Immature natural killer cell (primary cell): Measurements from ENCODE around the gene VPS26B. TPM values are rescaled to one million over a fixed set of nuclear protein-coding genes. Genes with fewer than 3 reads are reported as not detected.
"Not testable (repeated sequence)": the region's sequence is repeated elsewhere in the genome, so short reads cannot be mapped to it uniquely, and the experiment has no call there.

Source experiments
- DNase-seq, 3 donors: peaks; one replicate each; pipeline ENCODE4 v3.0.0; 2022; ENCODE audit warnings: mixed read lengths in 1 of 3
- H3K27ac Mint-ChIP-seq, 6 donors: one replicate each; pipeline ENCODE4 v1.8.0; 2020; ENCODE audit warnings: mixed read lengths in 6 of 6, mild to moderate bottlenecking in 5 of 6, inconsistent platforms in 4 of 6, moderate library complexity in 3 of 6
- H3K27me3 Mint-ChIP-seq, 3 donors: one replicate each; pipeline ENCODE4 v1.8.0; 2020 to 2021; ENCODE audit warnings: low read depth in 3 of 3, mild to moderate bottlenecking in 3 of 3, mixed read lengths in 3 of 3, moderate library complexity in 3 of 3, inconsistent platforms in 1 of 3
- H3K36me3 Mint-ChIP-seq, 3 donors: one replicate each; pipeline ENCODE4 v1.8.0; 2020; ENCODE audit warnings: mixed read lengths in 3 of 3, inconsistent platforms in 2 of 3, mild to moderate bottlenecking in 2 of 3
- H3K4me1 Mint-ChIP-seq, 2 donors: one replicate each; pipeline ENCODE4 v1.8.0; 2020; ENCODE audit warnings: inconsistent platforms in 2 of 2, mild to moderate bottlenecking in 2 of 2, mixed read lengths in 2 of 2, moderate library complexity in 1 of 2
- H3K4me3 Mint-ChIP-seq, 5 donors: one replicate each; pipeline ENCODE4 v1.8.0; 2020; ENCODE audit warnings: mild to moderate bottlenecking in 5 of 5, mixed read lengths in 5 of 5, inconsistent platforms in 3 of 5, moderate library complexity in 3 of 5
- H3K9me3 Mint-ChIP-seq, 6 donors: one replicate each; pipeline ENCODE4 v1.8.0; 2020; ENCODE audit warnings: mild to moderate bottlenecking in 6 of 6, mixed read lengths in 6 of 6, inconsistent platforms in 4 of 6, moderate library complexity in 3 of 6
- polyA plus RNA-seq, 3 donors: library from polyadenylated mRNA; unstranded; fragments of 300-500 nt; fragmentation: Illumina TruSeq; gene quantifications; one replicate each; pipeline ENCODE4 v1.2.3, GENCODE V29; 2021

VPS26B gene
- polyA plus RNA-seq, 3 donors from 2014 or later: 76.2 to 110 (median 78.1) TPM

- peaks cover 7 to 12% (median 10%) of the 10 kb centered on the region in 3 donors for H3K27me3 Mint-ChIP-seq
- H3K36me3 Mint-ChIP-seq: peaks cover 0 to 2% (median 2%) of the 10 kb centered on the region in 3 donors
- no peak overlapping the region for H3K4me3 Mint-ChIP-seq
- H3K9me3 Mint-ChIP-seq: peaks cover 0 to 3% (median 0%) of the 10 kb centered on the region in 6 donors
- H3K4me1 Mint-ChIP-seq: no peaks in the 10 kb centered on the region
- H3K27ac Mint-ChIP-seq: no peak overlapping the region
- DNase-seq: no peak
Measured at GRCh38 chr11:134283461-134284230, 59.2 kb downstream of the VPS26B start.

- H3K9me3 Mint-ChIP-seq, H3K27me3 Mint-ChIP-seq, H3K36me3 Mint-ChIP-seq: not testable (repeated sequence)
Measured at GRCh38 chr11:134284349-134284748, 59.9 kb downstream of the VPS26B start.

GRCh38 chr11:134287561-134287960 is 63.1 kb downstream of the VPS26B start:
- peaks cover 0 to 3% (median 2%) of the 10 kb centered on the region in 3 donors for H3K27me3 Mint-ChIP-seq
- no peak overlapping the region for H3K4me3 Mint-ChIP-seq
- H3K4me1 Mint-ChIP-seq: no peaks in the 10 kb centered on the region
- H3K27ac Mint-ChIP-seq: no peak overlapping the region
- DNase-seq: no peak
- H3K9me3 Mint-ChIP-seq: no peaks in the 10 kb centered on the region
- H3K36me3 Mint-ChIP-seq: peaks cover 0 to 4% (median 0%) of the 10 kb centered on the region in 3 donors

More at GRCh38 chr11:134284349-134284748, 59.9 kb downstream of the VPS26B start:
- DNase-seq, H3K4me1 Mint-ChIP-seq, H3K27ac Mint-ChIP-seq, H3K4me3 Mint-ChIP-seq: not testable (repeated sequence)

GRCh38 chr11:134288486-134288885 is 64.0 kb downstream of the VPS26B start:
- Mint-ChIP-seq H3K27ac (no peak overlapping the region), H3K36me3 (peaks cover 0 to 4% (median 0%) of the 10 kb centered on the region in 3 donors), H3K4me3 (no peak overlapping the region), H3K27me3 (peaks cover 0 to 3% (median 2%) of the 10 kb centered on the region in 3 donors), H3K4me1 (no peaks in the 10 kb centered on the region), H3K9me3 (no peaks in the 10 kb centered on the region)
- DNase-seq: no peak

- peak overlapping the region in 1 of 6 donors; percentile 12 for H3K27ac Mint-ChIP-seq
- peaks cover 0 to 4% (median 0%) of the 10 kb centered on the region in 3 donors for H3K36me3 Mint-ChIP-seq
- no peak overlapping the region for H3K4me3 Mint-ChIP-seq
- DNase-seq: no peak
- no peaks in the 10 kb centered on the region for H3K9me3 Mint-ChIP-seq
- no peaks in the 10 kb centered on the region for H3K4me1 Mint-ChIP-seq
- H3K27me3 Mint-ChIP-seq: peaks cover 0 to 4% (median 3%) of the 10 kb centered on the region in 3 donors
Measured at GRCh38 chr11:134289167-134289566, 64.7 kb downstream of the VPS26B start.

GRCh38 chr11:134289789-134290188 is 65.3 kb downstream of the VPS26B start:
- Mint-ChIP-seq H3K27ac (no peak overlapping the region), H3K27me3 (peaks cover under 1 to 7% (median 5%) of the 10 kb centered on the region in 3 donors), H3K9me3 (no peaks in the 10 kb centered on the region), H3K4me1 (no peaks in the 10 kb centered on the region), H3K4me3 (no peak overlapping the region), H3K36me3 (peaks cover 0 to 4% (median 0%) of the 10 kb centered on the region in 3 donors)
- DNase-seq: no peak

- H3K9me3 Mint-ChIP-seq: peaks cover 0 to 2% (median 0%) of the 10 kb centered on the region in 6 donors
Measured at GRCh38 chr11:134290646-134291045, 66.2 kb downstream of the VPS26B start.

GRCh38 chr11:134291196-134291595 is 66.7 kb downstream of the VPS26B start:
- Mint-ChIP-seq H3K36me3 (peaks cover 0 to 4% (median 0%) of the 10 kb centered on the region in 3 donors), H3K9me3 (peaks cover 0 to 3% (median 0%) of the 10 kb centered on the region in 6 donors), H3K4me3 (no peak overlapping the region), H3K27me3 (peaks cover 0 to 5% (median 5%) of the 10 kb centered on the region in 3 donors), H3K4me1 (no peaks in the 10 kb centered on the region), H3K27ac (peak overlapping the region in 1 of 6 donors; percentile 11)
- DNase-seq: no peak

More at GRCh38 chr11:134290646-134291045, 66.2 kb downstream of the VPS26B start:
- peak overlapping the region in 1 of 6 donors; percentile 11 for H3K27ac Mint-ChIP-seq
- no peak overlapping the region for H3K4me3 Mint-ChIP-seq
- H3K36me3 Mint-ChIP-seq: peaks cover 0 to 4% (median 0%) of the 10 kb centered on the region in 3 donors
- H3K27me3 Mint-ChIP-seq: peaks cover 0 to 7% (median 5%) of the 10 kb centered on the region in 3 donors
- DNase-seq: no peak
- H3K4me1 Mint-ChIP-seq: no peaks in the 10 kb centered on the region

GRCh38 chr11:134292661-134293060 is 68.2 kb downstream of the VPS26B start:
- Mint-ChIP-seq H3K4me1 (no peaks in the 10 kb centered on the region), H3K27me3 (peaks cover 0 to 5% (median 5%) of the 10 kb centered on the region in 3 donors), H3K4me3 (no peak overlapping the region), H3K27ac (no peak overlapping the region), H3K9me3 (peaks cover 0 to 3% (median 0%) of the 10 kb centered on the region in 6 donors), H3K36me3 (peaks cover 0 to 4% (median 0%) of the 10 kb centered on the region in 3 donors)
- DNase-seq: no peak

GRCh38 chr11:134293119-134294113 is 68.9 kb downstream of the VPS26B start:
- peaks cover 0 to 5% (median 5%) of the 10 kb centered on the region in 3 donors for H3K27me3 Mint-ChIP-seq
- H3K4me3 Mint-ChIP-seq: no peak overlapping the region
- no peaks in the 10 kb centered on the region for H3K4me1 Mint-ChIP-seq
- no peak for DNase-seq
- H3K36me3 Mint-ChIP-seq: peaks cover 0 to 4% (median 0%) of the 10 kb centered on the region in 3 donors
- no peak overlapping the region for H3K27ac Mint-ChIP-seq
- peaks cover 0 to 3% (median 0%) of the 10 kb centered on the region in 6 donors for H3K9me3 Mint-ChIP-seq

- no peak overlapping the region for H3K27ac Mint-ChIP-seq
- peaks cover 0 to 4% (median 0%) of the 10 kb centered on the region in 3 donors for H3K36me3 Mint-ChIP-seq
- peaks cover 0 to 5% (median 5%) of the 10 kb centered on the region in 3 donors for H3K27me3 Mint-ChIP-seq
- no peak overlapping the region for H3K4me3 Mint-ChIP-seq
- peaks cover 0 to 4% (median 0%) of the 10 kb centered on the region in 6 donors for H3K9me3 Mint-ChIP-seq
- no peak for DNase-seq
- no peaks in the 10 kb centered on the region for H3K4me1 Mint-ChIP-seq
Measured at GRCh38 chr11:134294664-134295063, 70.2 kb downstream of the VPS26B start.
